Panc1 (cell line): ENCODE results near the gene ZNF652.

Experiments
- POLR2AphosphoS5 ChIP-seq: IDR thresholded peaks from 2 replicates; pipeline ENCODE4 v1.6.1; 2012; ENCODE audit warnings: mild to moderate bottlenecking, low read depth, low read length, moderate library complexity
- SIN3A ChIP-seq: IDR thresholded peaks from 2 replicates; pipeline ENCODE4 v1.6.1; 2012; ENCODE audit warnings: low read depth, mild to moderate bottlenecking, low read length, moderate library complexity, borderline replicate concordance; ENCODE audit not compliant: insufficient read depth
- TCF7L2 ChIP-seq: IDR thresholded peaks from 2 replicates; pipeline ENCODE4 v1.6.1; 2011; ENCODE audit warnings: mild to moderate bottlenecking, low read depth, low read length, inconsistent platforms
- TF ChIP-seq, protein P1 (sequence below): fragments of 450-650 bp; IDR thresholded peaks from 2 replicates; pipeline ENCODE4 v1.5.1; 2017; ENCODE audit warnings: mild to moderate bottlenecking
- TF ChIP-seq, protein P2 (sequence below), 2 experiments: IDR thresholded peaks; 2 replicates each; pipeline ENCODE4 v1.6.1; 2011 to 2012; ENCODE audit warnings: low read depth in 2 of 2, control low read depth in 1 of 2, low read length in 1 of 2, mild to moderate bottlenecking in 1 of 2, moderate library complexity in 1 of 2; ENCODE audit not compliant: insufficient read depth in 1 of 2

DNA sequence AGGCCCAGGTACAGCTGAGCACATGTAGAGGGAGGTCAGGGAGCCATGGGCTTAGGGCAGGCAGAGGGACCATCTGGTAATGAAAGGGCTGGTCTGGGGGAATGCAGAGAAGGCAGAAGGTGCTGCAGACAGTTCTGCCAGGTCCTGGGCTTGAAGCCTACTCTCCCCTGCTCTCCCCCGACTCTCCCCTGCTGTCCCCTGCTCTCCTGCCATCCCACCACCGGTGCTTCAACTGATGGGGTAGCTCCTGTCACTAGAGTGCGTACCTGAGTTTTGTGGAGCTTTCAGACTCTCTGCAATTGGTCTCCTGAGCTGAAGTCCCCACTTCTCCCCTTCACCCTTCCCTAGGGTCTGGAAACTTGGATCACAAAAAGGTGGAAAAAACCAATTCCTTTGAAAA, 94.1 kb downstream of the ZNF652 start:
- TF ChIP-seq SIN3A = no peak
- TF ChIP-seq, protein P1, sequence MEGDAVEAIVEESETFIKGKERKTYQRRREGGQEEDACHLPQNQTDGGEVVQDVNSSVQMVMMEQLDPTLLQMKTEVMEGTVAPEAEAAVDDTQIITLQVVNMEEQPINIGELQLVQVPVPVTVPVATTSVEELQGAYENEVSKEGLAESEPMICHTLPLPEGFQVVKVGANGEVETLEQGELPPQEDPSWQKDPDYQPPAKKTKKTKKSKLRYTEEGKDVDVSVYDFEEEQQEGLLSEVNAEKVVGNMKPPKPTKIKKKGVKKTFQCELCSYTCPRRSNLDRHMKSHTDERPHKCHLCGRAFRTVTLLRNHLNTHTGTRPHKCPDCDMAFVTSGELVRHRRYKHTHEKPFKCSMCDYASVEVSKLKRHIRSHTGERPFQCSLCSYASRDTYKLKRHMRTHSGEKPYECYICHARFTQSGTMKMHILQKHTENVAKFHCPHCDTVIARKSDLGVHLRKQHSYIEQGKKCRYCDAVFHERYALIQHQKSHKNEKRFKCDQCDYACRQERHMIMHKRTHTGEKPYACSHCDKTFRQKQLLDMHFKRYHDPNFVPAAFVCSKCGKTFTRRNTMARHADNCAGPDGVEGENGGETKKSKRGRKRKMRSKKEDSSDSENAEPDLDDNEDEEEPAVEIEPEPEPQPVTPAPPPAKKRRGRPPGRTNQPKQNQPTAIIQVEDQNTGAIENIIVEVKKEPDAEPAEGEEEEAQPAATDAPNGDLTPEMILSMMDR = no peak
- no peak for TF ChIP-seq POLR2AphosphoS5
- TF ChIP-seq, protein P2, sequence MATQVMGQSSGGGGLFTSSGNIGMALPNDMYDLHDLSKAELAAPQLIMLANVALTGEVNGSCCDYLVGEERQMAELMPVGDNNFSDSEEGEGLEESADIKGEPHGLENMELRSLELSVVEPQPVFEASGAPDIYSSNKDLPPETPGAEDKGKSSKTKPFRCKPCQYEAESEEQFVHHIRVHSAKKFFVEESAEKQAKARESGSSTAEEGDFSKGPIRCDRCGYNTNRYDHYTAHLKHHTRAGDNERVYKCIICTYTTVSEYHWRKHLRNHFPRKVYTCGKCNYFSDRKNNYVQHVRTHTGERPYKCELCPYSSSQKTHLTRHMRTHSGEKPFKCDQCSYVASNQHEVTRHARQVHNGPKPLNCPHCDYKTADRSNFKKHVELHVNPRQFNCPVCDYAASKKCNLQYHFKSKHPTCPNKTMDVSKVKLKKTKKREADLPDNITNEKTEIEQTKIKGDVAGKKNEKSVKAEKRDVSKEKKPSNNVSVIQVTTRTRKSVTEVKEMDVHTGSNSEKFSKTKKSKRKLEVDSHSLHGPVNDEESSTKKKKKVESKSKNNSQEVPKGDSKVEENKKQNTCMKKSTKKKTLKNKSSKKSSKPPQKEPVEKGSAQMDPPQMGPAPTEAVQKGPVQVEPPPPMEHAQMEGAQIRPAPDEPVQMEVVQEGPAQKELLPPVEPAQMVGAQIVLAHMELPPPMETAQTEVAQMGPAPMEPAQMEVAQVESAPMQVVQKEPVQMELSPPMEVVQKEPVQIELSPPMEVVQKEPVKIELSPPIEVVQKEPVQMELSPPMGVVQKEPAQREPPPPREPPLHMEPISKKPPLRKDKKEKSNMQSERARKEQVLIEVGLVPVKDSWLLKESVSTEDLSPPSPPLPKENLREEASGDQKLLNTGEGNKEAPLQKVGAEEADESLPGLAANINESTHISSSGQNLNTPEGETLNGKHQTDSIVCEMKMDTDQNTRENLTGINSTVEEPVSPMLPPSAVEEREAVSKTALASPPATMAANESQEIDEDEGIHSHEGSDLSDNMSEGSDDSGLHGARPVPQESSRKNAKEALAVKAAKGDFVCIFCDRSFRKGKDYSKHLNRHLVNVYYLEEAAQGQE (IDR thresholded peaks at IDR 0.05; ENCODE audit: insufficient read depth in 1 of 2, low read depth in 2 of 2, low read length in 1 of 2) = no peak
- no peak for TF ChIP-seq TCF7L2
